ENCODE results near the gene GNE.
"Not testable (repeated sequence)": the region's sequence is repeated elsewhere in the genome, so short reads cannot be mapped to it uniquely, and the experiment has no call there.

DNA sequence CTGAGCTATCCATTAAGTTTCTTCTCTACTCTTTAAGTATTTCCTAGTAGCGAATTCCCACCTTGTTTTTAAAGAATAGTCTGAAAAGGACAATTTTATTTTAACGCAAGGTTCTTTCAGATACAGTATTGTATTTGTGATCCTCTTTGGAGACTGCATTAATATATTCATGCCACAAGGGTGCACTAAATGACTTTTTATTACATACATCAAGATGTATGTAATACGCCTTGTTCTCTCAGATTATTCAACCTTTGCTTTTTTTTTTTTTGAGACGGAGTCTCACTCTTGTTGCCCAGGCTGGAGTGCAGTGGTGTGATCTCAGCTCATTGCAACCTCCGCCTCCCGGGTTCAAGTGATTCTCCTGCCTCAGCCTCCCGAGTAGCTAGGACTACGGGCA is 10.2 kb downstream of the GNE start:
- TF ChIP-seq CTCF (IDR thresholded peaks at IDR 0.05) = peak in 11 of 12 donors; percentile 10 to 42 (median 26)
- not testable (repeated sequence) for TF ChIP-seq POLR2A (IDR thresholded peaks at IDR 0.05)
